GM10847 (cell line): ENCODE results near the gene PLSCR4.

ENCODE experiments used
- POLR2A ChIP-seq: IDR thresholded peaks from 2 replicates; pipeline ENCODE4 v1.6.1; 2011; ENCODE audit not compliant: insufficient read length; ENCODE audit errors: extremely low read depth

The PLSCR4 gene

DNA sequence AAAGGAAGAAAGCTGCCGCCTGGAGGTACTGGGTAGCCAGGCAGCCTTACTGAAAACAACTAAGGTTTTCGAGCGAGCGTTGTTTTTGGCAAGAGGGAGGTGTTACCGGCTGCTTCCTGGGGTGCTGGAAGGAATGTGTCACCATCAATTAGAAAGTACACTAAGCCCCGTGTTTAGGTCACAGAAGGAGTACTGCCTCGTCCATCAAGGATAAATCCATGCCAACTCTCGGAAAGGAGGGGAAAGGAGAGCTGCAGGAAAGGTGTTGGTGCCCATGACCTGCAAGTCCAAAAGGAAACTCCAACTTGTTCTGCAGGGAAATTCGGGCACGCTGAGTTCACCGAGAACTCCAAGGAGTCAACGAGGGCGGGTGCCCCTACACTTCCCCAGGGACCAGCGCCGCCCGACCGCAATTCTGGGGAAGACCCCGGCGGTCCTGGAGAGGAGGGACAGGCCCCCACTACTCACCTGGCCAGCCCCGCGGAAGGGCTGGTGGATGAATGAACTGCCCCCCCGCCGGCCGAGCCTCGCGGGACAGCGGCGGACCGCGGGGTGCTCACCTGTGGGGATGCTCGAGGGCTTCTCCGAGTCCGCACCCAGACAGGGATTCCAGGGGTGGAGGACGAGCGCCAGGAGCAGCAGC lies 90.5 kb downstream of the PLSCR4 start:
- no peak for TF ChIP-seq POLR2A

DNA sequence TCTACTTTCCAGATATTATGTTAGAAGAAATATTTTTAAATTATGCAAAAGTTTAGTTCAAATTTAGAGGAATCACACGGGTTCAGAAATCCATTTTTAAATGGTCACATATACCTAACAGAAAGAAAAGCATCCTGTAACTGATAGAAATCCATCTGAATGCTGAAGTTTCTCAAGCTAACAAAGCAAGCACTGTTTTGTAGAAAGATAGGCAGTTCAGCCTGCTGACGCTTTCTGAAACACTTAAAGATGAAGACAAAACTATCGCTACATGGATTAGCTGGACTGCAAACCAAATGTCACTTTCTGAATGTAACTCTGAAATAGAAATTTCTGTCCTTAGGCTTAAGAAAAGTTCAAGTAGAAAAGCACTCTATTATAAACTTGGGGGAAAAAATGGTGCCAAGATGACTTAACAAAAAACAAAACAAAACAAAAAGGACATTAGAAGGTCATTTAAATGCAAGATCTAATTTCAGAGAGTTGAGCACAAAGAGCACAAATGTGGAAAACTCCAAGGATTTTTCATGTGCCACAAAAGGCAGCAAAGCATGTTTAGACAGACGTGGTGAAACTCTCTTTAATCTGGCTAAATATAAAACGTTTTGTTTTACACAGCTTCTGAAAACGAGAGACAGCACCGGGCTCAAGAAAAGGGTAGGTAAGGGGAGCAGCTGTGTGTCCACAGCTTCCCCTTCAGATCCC lies 91.1 kb downstream of the PLSCR4 start:
- TF ChIP-seq POLR2A = no peak

GRCh38 chr3:146159037-146159436 lies 91.9 kb downstream of the PLSCR4 start:
- TF ChIP-seq POLR2A = no peak

DNA sequence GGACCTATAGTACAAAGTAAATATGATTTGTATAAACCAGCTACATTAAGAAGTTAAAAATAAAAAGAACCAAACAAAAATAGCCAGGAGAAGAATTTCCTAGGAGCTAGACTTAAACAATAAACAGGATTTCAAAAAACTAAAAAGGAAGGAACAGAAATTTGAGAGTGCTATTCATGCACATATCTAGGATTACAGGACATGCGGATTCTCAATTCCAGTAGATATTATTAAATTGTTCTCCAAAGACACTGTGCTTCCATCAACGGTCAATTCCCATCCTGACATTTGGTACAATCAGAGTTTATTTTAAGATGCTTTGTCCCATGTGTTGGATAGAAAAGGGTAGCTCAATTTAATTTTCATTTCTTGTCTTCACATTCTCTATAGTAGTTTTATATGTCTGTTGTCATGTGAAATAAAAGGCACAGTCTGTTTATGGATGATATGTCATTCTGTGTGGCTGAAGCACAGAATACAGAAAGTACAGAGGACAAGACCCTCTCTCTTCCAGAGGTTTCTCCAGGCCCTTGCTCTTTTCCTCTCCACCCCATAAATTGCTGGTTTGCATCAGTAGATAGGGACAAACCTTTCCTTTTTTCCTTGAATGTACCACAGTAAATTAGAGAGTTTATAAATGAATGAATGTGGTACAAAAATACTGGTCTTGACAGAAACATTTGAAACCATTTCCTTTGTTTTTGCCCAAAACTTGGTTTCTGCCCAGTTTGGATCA lies 93.4 kb downstream of the PLSCR4 start:
- TF ChIP-seq POLR2A = no peak

- no peak for TF ChIP-seq POLR2A
Observed at GRCh38 chr3:146156666-146157314, 94.1 kb downstream of the PLSCR4 start.

DNA sequence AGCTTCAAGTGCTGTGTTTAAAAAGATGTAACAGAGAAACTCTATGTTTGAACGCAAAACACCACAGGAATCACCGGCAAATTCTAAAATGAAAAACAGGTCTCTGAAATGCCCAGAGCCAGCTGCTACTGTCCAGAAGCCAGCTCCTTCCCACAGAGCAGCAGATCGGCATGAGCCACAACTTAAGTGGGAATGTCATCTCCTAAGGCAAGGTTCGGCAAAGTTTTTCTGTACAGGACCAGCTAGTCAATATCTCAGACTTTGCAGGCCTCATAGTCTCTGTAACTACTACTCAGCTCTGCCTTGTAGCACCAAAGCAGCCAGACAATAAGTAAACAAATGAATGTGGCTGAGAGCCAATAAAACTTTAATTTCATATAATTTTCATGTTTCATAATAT lies 94.8 kb downstream of the PLSCR4 start:
- no peak for TF ChIP-seq POLR2A

DNA sequence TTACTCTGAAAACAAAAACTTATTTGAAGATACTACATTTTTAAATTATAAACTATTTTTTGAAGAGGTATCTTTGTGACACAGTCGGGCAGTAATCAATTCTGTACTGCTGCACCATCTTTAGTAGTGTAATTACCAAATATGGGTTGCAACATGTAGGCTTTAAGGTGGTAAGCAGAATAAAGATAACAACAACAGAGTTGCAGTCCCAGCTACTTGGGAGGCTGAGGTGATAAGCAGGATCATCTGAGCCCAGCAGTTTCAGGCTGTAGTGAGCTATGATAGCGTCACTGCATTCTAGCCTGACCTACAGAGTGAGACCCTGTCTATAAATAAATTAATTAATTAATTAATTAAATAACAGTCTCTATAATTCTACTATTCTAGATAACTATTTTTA lies 95.9 kb downstream of the PLSCR4 start:
- TF ChIP-seq POLR2A = no peak

- no peak for TF ChIP-seq POLR2A
Observed at GRCh38 chr3:146154316-146154715, 96.6 kb downstream of the PLSCR4 start.

GRCh38 chr3:146153429-146153828 lies 97.5 kb downstream of the PLSCR4 start:
- TF ChIP-seq POLR2A = no peak

GRCh38 chr3:146152834-146153233 lies 98.1 kb downstream of the PLSCR4 start:
- no peak for TF ChIP-seq POLR2A

GRCh38 chr3:146148468-146148931 lies 102.4 kb downstream of the PLSCR4 start:
- TF ChIP-seq POLR2A = no peak

DNA sequence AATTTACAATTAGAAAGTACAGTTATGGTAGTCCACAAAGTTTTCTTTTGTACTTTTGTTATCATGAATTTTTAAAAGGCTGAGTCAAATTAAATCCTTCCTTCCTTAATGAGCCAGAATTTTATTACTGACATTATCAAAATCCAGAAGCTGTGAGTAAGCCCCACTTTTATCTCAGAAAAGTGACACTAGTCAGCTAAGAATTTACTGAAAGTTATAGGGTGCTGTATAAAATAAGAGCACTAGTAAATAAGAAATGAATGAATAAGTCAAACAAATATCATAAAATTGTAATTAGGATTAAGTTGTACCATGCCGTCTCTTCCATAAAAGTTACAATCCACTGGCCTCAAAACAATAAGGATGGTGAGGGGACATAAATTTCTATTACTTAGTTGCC lies 105.3 kb downstream of the PLSCR4 start:
- no peak for TF ChIP-seq POLR2A

- no peak for TF ChIP-seq POLR2A
Observed at GRCh38 chr3:146142757-146143156, 108.1 kb downstream of the PLSCR4 start.
